Measurements from ENCODE around the gene C1orf21. TPM values are rescaled to one million over a fixed set of nuclear protein-coding genes. Genes with fewer than 3 reads are reported as not detected.

C1orf21 gene
- total RNA-seq, 4 donors from 2014 or later, result 36.3 to 115 (median 79.4) TPM

GRCh38 chr1:184656221-184656620 lies 269.4 kb downstream of the C1orf21 start:
- Histone ChIP-seq H3K4me1 (no peaks in the 10 kb centered on the region), H3K9me3 (no peaks in the 10 kb centered on the region), H3K36me3 (no peaks in the 10 kb centered on the region), H3K27ac (no peak overlapping the region), H3K4me3 (no peak overlapping the region), H3K27me3 (no peaks in the 10 kb centered on the region)
- TF ChIP-seq CTCF (IDR thresholded peaks at IDR 0.05) (no peak), POLR2A (IDR thresholded peaks at IDR 0.05) (no peak)
- DNase-seq, result no peak

- H3K4me1 ChIP-seq, result no peaks in the 10 kb centered on the region
These were observed 271.2 kb downstream of the C1orf21 start for GRCh38 chr1:184658055-184658454.

GRCh38 chr1:184660462-184661191 lies 273.8 kb downstream of the C1orf21 start:
- Histone ChIP-seq H3K4me1 (peaks cover 0 to 9% (median 0%) of the 10 kb centered on the region in 4 donors), H3K27me3 (no peaks in the 10 kb centered on the region), H3K4me3 (no peak overlapping the region), H3K9me3 (no peaks in the 10 kb centered on the region), H3K27ac (no peak overlapping the region), H3K36me3 (no peaks in the 10 kb centered on the region)
- TF ChIP-seq CTCF (IDR thresholded peaks at IDR 0.05) (no peak), POLR2A (IDR thresholded peaks at IDR 0.05) (no peak)
- DNase-seq, result no peak

More at GRCh38 chr1:184658055-184658454, 271.2 kb downstream of the C1orf21 start:
- Histone ChIP-seq H3K27me3 (no peaks in the 10 kb centered on the region), H3K27ac (no peak overlapping the region), H3K9me3 (no peaks in the 10 kb centered on the region), H3K36me3 (no peaks in the 10 kb centered on the region), H3K4me3 (no peak overlapping the region)
- DNase-seq, result no peak
- TF ChIP-seq POLR2A (IDR thresholded peaks at IDR 0.05) (no peak), CTCF (IDR thresholded peaks at IDR 0.05) (no peak)

- no peak overlapping the region for H3K27ac ChIP-seq
- H3K4me3 ChIP-seq, result no peak overlapping the region
- TF ChIP-seq CTCF (IDR thresholded peaks at IDR 0.05) (no peak), POLR2A (IDR thresholded peaks at IDR 0.05) (no peak)
- H3K4me1 ChIP-seq, result peaks cover 0 to 9% (median 0%) of the 10 kb centered on the region in 4 donors
- H3K9me3 ChIP-seq, result no peaks in the 10 kb centered on the region
- no peaks in the 10 kb centered on the region for H3K27me3 ChIP-seq
- DNase-seq, result no peak
- no peaks in the 10 kb centered on the region for H3K36me3 ChIP-seq
These were observed 275.0 kb downstream of the C1orf21 start for GRCh38 chr1:184661801-184662200.

- TF ChIP-seq POLR2A (IDR thresholded peaks at IDR 0.05) (peak in 1 of 2 donors; percentile 9), CTCF (IDR thresholded peaks at IDR 0.05) (peak in 5 of 6 experiments; percentile 21 to 92 (median 86))
- peak in 2 of 3 donors; percentile 79 to 85 for DNase-seq
- H3K4me3 ChIP-seq, result peak overlapping the region in 2 of 4 donors; percentile 44 to 50
- H3K4me1 ChIP-seq, result peaks cover 0 to 9% (median 0%) of the 10 kb centered on the region in 4 donors
- no peaks in the 10 kb centered on the region for H3K36me3 ChIP-seq
- no peaks in the 10 kb centered on the region for H3K9me3 ChIP-seq
- no peak overlapping the region for H3K27ac ChIP-seq
- H3K27me3 ChIP-seq, result no peaks in the 10 kb centered on the region
These were observed 277.3 kb downstream of the C1orf21 start for GRCh38 chr1:184664042-184664660.

All from Peyer's patch (tissue), 4 donors.